WTC11 (cell line): Measurements from ENCODE around the gene CD68. TPM values are rescaled to one million over a fixed set of nuclear protein-coding genes. Genes with fewer than 3 reads are reported as not detected.

Source experiments
- ATAC-seq: fragments of 200-7000 bp; cut with Tn5 transposase; 2 replicates; pipeline ENCODE4 v1.10.0; 2021; ENCODE audit warnings: mild to moderate bottlenecking, moderate library complexity
- CTCF ChIA-PET: fragments of 300-600 bp; sonication (Branson Sonifier 250); formaldehyde crosslinking; loops from one replicate; lab custom pipeline; 2021; ENCODE audit warnings: antibody characterized with exemption; lab: Charles Lee
- POLR2A ChIA-PET: fragments of 350-600 bp; sonication (Branson Sonifier 250); formaldehyde crosslinking; loops from one replicate; lab custom pipeline; 2021; ENCODE audit warnings: antibody characterized with exemption; lab: Charles Lee
- DNase-seq: peaks from one replicate; pipeline ENCODE4 v3.0.0; 2021; ENCODE audit warnings: low spot score
- H3K27ac Mint-ChIP-seq: 2 replicates; pipeline ENCODE4 v1.8.0; 2021; ENCODE audit warnings: mixed read lengths
- H3K27me3 Mint-ChIP-seq: 2 replicates; pipeline ENCODE4 v1.8.0; 2021; ENCODE audit warnings: low read depth, mild to moderate bottlenecking, moderate library complexity, mixed read lengths
- H3K36me3 Mint-ChIP-seq: 2 replicates; pipeline ENCODE4 v1.8.0; 2021; ENCODE audit warnings: mixed read lengths
- H3K4me1 Mint-ChIP-seq: 2 replicates; pipeline ENCODE4 v1.8.0; 2022; ENCODE audit warnings: mixed read lengths
- H3K4me3 Mint-ChIP-seq: 2 replicates; pipeline ENCODE4 v1.8.0; 2021; ENCODE audit warnings: mild to moderate bottlenecking, moderate library complexity, mixed read lengths
- H3K9me3 Mint-ChIP-seq: 2 replicates; pipeline ENCODE4 v1.8.0; 2021; ENCODE audit warnings: mixed read lengths
- E2F4 ChIP-seq: sonication (generic); formaldehyde crosslinking; IDR thresholded peaks from 2 replicates; pipeline ENCODE4 v1.8.1; 2022; ENCODE audit warnings: low read depth, mild to moderate bottlenecking, moderate library complexity, missing genetic modification reagents, borderline replicate concordance
- EMX1 ChIP-seq: fragments of 250-450 bp; sonication (Bioruptor Pico); IDR thresholded peaks from 2 replicates; pipeline ENCODE4 v1.8.0; 2021; ENCODE audit warnings: mild to moderate bottlenecking
- ESRRA ChIP-seq: sonication (generic); formaldehyde crosslinking; IDR thresholded peaks from 2 replicates; pipeline ENCODE4 v1.8.1; 2022; ENCODE audit warnings: mild to moderate bottlenecking, missing genetic modification reagents, borderline replicate concordance
- FOXK1 ChIP-seq: sonication (generic); formaldehyde crosslinking; IDR thresholded peaks from 2 replicates; pipeline ENCODE4 v1.8.0; 2022; ENCODE audit warnings: mild to moderate bottlenecking, moderate library complexity, missing genetic modification reagents
- RELA ChIP-seq: sonication (generic); formaldehyde crosslinking; IDR thresholded peaks from 2 replicates; pipeline ENCODE4 v1.8.1; 2022; ENCODE audit warnings: missing genetic modification reagents, mild to moderate bottlenecking, borderline replicate concordance
- TEAD4 ChIP-seq: sonication (generic); formaldehyde crosslinking; IDR thresholded peaks from 2 replicates; pipeline ENCODE4 v1.8.0; 2022; ENCODE audit warnings: mild to moderate bottlenecking, missing genetic modification reagents
- ZBTB43 ChIP-seq: sonication (generic); formaldehyde crosslinking; IDR thresholded peaks from 2 replicates; pipeline ENCODE4 v1.8.1; 2023; ENCODE audit warnings: mild to moderate bottlenecking, missing genetic modification reagents
- ZNF232 ChIP-seq: sonication (generic); formaldehyde crosslinking; IDR thresholded peaks from 2 replicates; pipeline ENCODE4 v1.8.0; 2022; ENCODE audit warnings: mild to moderate bottlenecking, missing genetic modification reagents
- total RNA-seq: library from RNA; stranded (reverse); gene quantifications from 3 replicates; pipeline ENCODE4 v1.2.3, GENCODE V29; 2021

The CD68 gene
- total RNA-seq, 1 experiment from 2014 or later: 0.72 TPM

GRCh38 chr17:7577327-7578199, 1.9 kb upstream of the CD68 start:
- H3K4me3 Mint-ChIP-seq: no peak overlapping the region
- H3K9me3 Mint-ChIP-seq: no peaks in the 10 kb centered on the region
- TF ChIP-seq FOXK1 (no peak), RELA (CRISPR knock-in tag) (no peak), TEAD4 (CRISPR knock-in tag) (0 out of 2 replicates have a peak, but pooled peaks have one; percentile 9)
- DNase-seq (no peak), ATAC-seq (no peak)
- ChIA-PET POLR2A (interaction anchor here (1.1 kb wide), 1 partner anchor 20 kb away, joined by 3 read pairs; no protein-coding TSS in a partner anchor), CTCF (interaction anchor here (4.3 kb wide), 1 partner anchor 17 kb away, joined by 17 read pairs; no protein-coding TSS in a partner anchor)
- H3K27me3 Mint-ChIP-seq: no peaks in the 10 kb centered on the region
- H3K36me3 Mint-ChIP-seq: peaks cover 59% of the 10 kb centered on the region
- peaks cover 64% of the 10 kb centered on the region for H3K4me1 Mint-ChIP-seq
- H3K27ac Mint-ChIP-seq: peak overlapping the region; percentile 87

DNA sequence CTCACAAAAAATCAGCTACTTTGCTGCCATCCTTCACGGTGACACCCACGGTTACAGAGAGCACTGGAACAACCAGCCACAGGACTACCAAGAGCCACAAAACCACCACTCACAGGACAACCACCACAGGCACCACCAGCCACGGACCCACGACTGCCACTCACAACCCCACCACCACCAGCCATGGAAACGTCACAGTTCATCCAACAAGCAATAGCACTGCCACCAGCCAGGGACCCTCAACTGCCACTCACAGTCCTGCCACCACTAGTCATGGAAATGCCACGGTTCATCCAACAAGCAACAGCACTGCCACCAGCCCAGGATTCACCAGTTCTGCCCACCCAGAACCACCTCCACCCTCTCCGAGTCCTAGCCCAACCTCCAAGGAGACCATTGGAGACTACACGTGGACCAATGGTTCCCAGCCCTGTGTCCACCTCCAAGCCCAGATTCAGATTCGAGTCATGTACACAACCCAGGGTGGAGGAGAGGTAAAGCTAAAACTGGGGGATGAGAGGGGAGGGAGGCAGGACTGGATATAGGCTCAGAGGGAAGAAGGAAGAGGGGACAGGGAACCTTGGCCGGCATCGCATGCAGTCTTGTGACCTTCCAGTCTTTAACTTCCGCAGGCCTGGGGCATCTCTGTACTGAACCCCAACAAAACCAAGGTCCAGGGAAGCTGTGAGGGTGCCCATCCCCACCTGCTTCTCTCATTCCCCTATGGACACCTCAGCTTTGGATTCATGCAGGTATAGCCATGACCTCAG, 581 bp downstream of the CD68 start:
- Mint-ChIP-seq H3K27me3 (no peaks in the 10 kb centered on the region), H3K4me3 (no peak overlapping the region), H3K27ac (peak overlapping the region; percentile 75), H3K9me3 (no peaks in the 10 kb centered on the region), H3K36me3 (peaks cover 43% of the 10 kb centered on the region), H3K4me1 (peaks cover 64% of the 10 kb centered on the region)
- POLR2A ChIA-PET: interaction anchor here (0.8 to 2.6 kb wide), 3 partner anchors 10 to 107 kb away, joined by 3 to 17 read pairs (median 12); partner anchors contain the start of genes SOX15, TP53 and WRAP53
- TF ChIP-seq ESRRA (CRISPR knock-in tag) (no peak), ZNF232 (no peak)
- ATAC-seq (no peak), DNase-seq (no peak)
- CTCF ChIA-PET: interaction anchor here (1.3 to 4.3 kb wide), 6 partner anchors 10 to 108 kb away, joined by 3 to 36 read pairs (median 7); partner anchors contain the start of genes SOX15, TP53 and WRAP53

GRCh38 chr17:7580604-7581575, 1.5 kb downstream of the CD68 start:
- Mint-ChIP-seq H3K27ac (peak overlapping the region; percentile 81), H3K4me1 (peaks cover 58% of the 10 kb centered on the region), H3K36me3 (peaks cover 36% of the 10 kb centered on the region), H3K4me3 (no peak overlapping the region), H3K27me3 (no peaks in the 10 kb centered on the region), H3K9me3 (no peaks in the 10 kb centered on the region)
- CTCF ChIA-PET: interaction anchor here (1.3 to 4.3 kb wide), 5 partner anchors 9 to 92 kb away, joined by 3 to 36 read pairs (median 6); partner anchors contain the start of gene SOX15
- ATAC-seq (no peak), DNase-seq (no peak)
- TF ChIP-seq E2F4 (CRISPR knock-in tag) (no peak), ZBTB43 (CRISPR knock-in tag) (no peak), ESRRA (CRISPR knock-in tag) (no peak), EMX1 (CRISPR knock-in tag) (no peak)
- POLR2A ChIA-PET: interaction anchor here (0.8 to 2.6 kb wide), 4 partner anchors 9 to 106 kb away, joined by 3 to 17 read pairs (median 5); partner anchors contain the start of genes ATP1B2 and SOX15
